Fibroblast of lung (primary cell): ENCODE results near the gene DCN. TPM values are rescaled to one million over a fixed set of nuclear protein-coding genes. Genes with fewer than 3 reads are reported as not detected.

Experiments
- DNase-seq, 2 donors: peaks; one replicate each; pipeline versions ENCODE4 v3.0.0 to v3.0.0-alpha.2; 2010; ENCODE audit warnings: low read depth in 2 of 2
- H2AFZ ChIP-seq: 2 replicates; pipeline ENCODE4 v1.5.1; 2012; ENCODE audit warnings: low read length, control low read depth, inconsistent platforms
- H3K27ac ChIP-seq: 2 replicates; pipeline ENCODE4 v1.5.1; 2011; ENCODE audit warnings: low read length, control low read depth; ENCODE audit not compliant: insufficient read depth
- H3K27me3 ChIP-seq: 2 replicates; pipeline ENCODE4 v1.5.1; 2011; ENCODE audit warnings: mild to moderate bottlenecking, low read length; ENCODE audit not compliant: control insufficient read depth, insufficient read depth
- H3K36me3 ChIP-seq: 2 replicates; pipeline ENCODE4 v1.5.1; 2011; ENCODE audit warnings: low read length; ENCODE audit not compliant: control insufficient read depth, insufficient read depth
- H3K4me1 ChIP-seq: 2 replicates; pipeline ENCODE4 v1.5.1; 2011; ENCODE audit warnings: low read length; ENCODE audit not compliant: control insufficient read depth, insufficient read depth; ENCODE audit errors: extremely low read depth
- H3K4me2 ChIP-seq: 2 replicates; pipeline ENCODE4 v1.5.1; 2011; ENCODE audit warnings: low read length, control low read depth; ENCODE audit not compliant: insufficient read depth; ENCODE audit errors: extremely low read depth
- H3K4me3 ChIP-seq, 4 experiments: fragments of 200-600 bp in 1 of 4; sonication (generic) in 1 of 4; replicated peaks in 1 of 4; 2 replicates each; pipeline ENCODE4 v1.5.1; 2011 to 2016; ENCODE audit warnings: low read length in 4 of 4, low read depth in 3 of 4, mild to moderate bottlenecking in 3 of 4, control low read depth in 2 of 4, inconsistent platforms in 1 of 4, mixed read lengths in 1 of 4; ENCODE audit not compliant: insufficient read depth in 1 of 4; ENCODE audit errors: control extremely low read depth in 1 of 4
- H3K79me2 ChIP-seq: 2 replicates; pipeline ENCODE4 v1.5.1; 2012; ENCODE audit warnings: mild to moderate bottlenecking, low read length, inconsistent platforms; ENCODE audit not compliant: control insufficient read depth, insufficient read depth
- H3K9ac ChIP-seq: 2 replicates; pipeline ENCODE4 v1.5.1; 2011; ENCODE audit warnings: mild to moderate bottlenecking, low read length, control low read depth; ENCODE audit not compliant: insufficient read depth
- H3K9me3 ChIP-seq: 2 replicates; pipeline ENCODE4 v1.5.1; 2012; ENCODE audit warnings: low read depth, low read length; ENCODE audit not compliant: control insufficient read depth, insufficient read depth
- H4K20me1 ChIP-seq: 2 replicates; pipeline ENCODE4 v1.5.1; 2011; ENCODE audit warnings: low read length; ENCODE audit not compliant: control insufficient read depth, insufficient read depth; ENCODE audit errors: extremely low read depth
- CTCF ChIP-seq, 2 donors: IDR thresholded peaks in 1 of 2; conservative IDR thresholded peaks in 1 of 2; 1 replicate in 1 of 2; 2 replicates in 1 of 2; pipeline ENCODE4 v1.5.1; 2011 to 2012; ENCODE audit warnings: low read length in 2 of 2, control low read depth in 1 of 2, inconsistent platforms in 1 of 2, low read depth in 1 of 2, mild to moderate bottlenecking in 1 of 2
- EZH2 ChIP-seq: IDR thresholded peaks from 2 replicates; pipeline ENCODE4 v1.5.1; 2012; ENCODE audit warnings: low read length, control low read depth, mild to moderate bottlenecking; ENCODE audit errors: missing control alignments
- polyA plus RNA-seq, 2 donors: library from polyadenylated mRNA; depleted of rRNA in 1 of 2; stranded (reverse) in 1 of 2; unstranded in 1 of 2; fragments of >200 nt; gene quantifications; 2 replicates each; pipeline ENCODE4 v1.2.1, GENCODE V29; 2011 to 2012; ENCODE audit warnings: missing spikeins in 1 of 2
- total RNA-seq: library from RNA; depleted of rRNA; stranded (reverse); fragments of >200 nt; gene quantifications from 2 replicates; pipeline ENCODE4 v1.2.1, GENCODE V29; 2014

Gene DCN
- total and polyA plus RNA-seq, 2 donors (not counting 1 experiment from before 2014, with no cell fraction given) = 902 to 4,941 TPM

- Histone ChIP-seq H3K36me3 (no peaks in the 10 kb centered on the region), H3K27me3 (no peaks in the 10 kb centered on the region), H3K9me3 (no peaks in the 10 kb centered on the region), H3K9ac (no peak overlapping the region), H3K27ac (no peak overlapping the region), H3K4me2 (no peak overlapping the region), H4K20me1 (no peaks in the 10 kb centered on the region), H3K4me1 (peaks cover 2% of the 10 kb centered on the region), H2AFZ (no peak overlapping the region), H3K79me2 (no peaks in the 10 kb centered on the region), H3K4me3 (no peak overlapping the region)
- peak in 1 of 2 donors; percentile 43 for DNase-seq
- TF ChIP-seq CTCF (conservative IDR thresholded peaks at IDR 0.05 in 1 of 2, IDR thresholded peaks at IDR 0.05 in 1 of 2; ENCODE audit: low read depth in 1 of 2, low read length in 2 of 2) (no peak), EZH2 (no peak)
Measured at GRCh38 chr12:91126516-91126915, 56.1 kb downstream of the DCN start.

- no peak overlapping the region for H3K27ac ChIP-seq
- peaks cover 2% of the 10 kb centered on the region for H3K4me1 ChIP-seq
- no peaks in the 10 kb centered on the region for H3K9me3 ChIP-seq
- no peaks in the 10 kb centered on the region for H4K20me1 ChIP-seq
- H3K4me2 ChIP-seq = no peak overlapping the region
- DNase-seq = no peak
- TF ChIP-seq EZH2 (no peak), CTCF (conservative IDR thresholded peaks at IDR 0.05 in 1 of 2, IDR thresholded peaks at IDR 0.05 in 1 of 2; ENCODE audit: low read depth in 1 of 2, low read length in 2 of 2) (no peak)
- no peaks in the 10 kb centered on the region for H3K27me3 ChIP-seq
- no peak overlapping the region for H3K4me3 ChIP-seq
- no peaks in the 10 kb centered on the region for H3K79me2 ChIP-seq
- H2AFZ ChIP-seq = no peak overlapping the region
- H3K9ac ChIP-seq = no peak overlapping the region
- no peaks in the 10 kb centered on the region for H3K36me3 ChIP-seq
Measured at GRCh38 chr12:91123236-91123916, 59.2 kb downstream of the DCN start.

GRCh38 chr12:91120781-91121180 is 61.8 kb downstream of the DCN start:
- H3K79me2 ChIP-seq = no peaks in the 10 kb centered on the region
- no peak overlapping the region for H3K27ac ChIP-seq
- H4K20me1 ChIP-seq = no peaks in the 10 kb centered on the region
- no peak overlapping the region for H3K4me3 ChIP-seq
- no peak for DNase-seq
- no peaks in the 10 kb centered on the region for H3K36me3 ChIP-seq
- TF ChIP-seq CTCF (conservative IDR thresholded peaks at IDR 0.05 in 1 of 2, IDR thresholded peaks at IDR 0.05 in 1 of 2; ENCODE audit: low read depth in 1 of 2, low read length in 2 of 2) (no peak), EZH2 (no peak)
- H3K9me3 ChIP-seq = no peaks in the 10 kb centered on the region
- H3K9ac ChIP-seq = no peak overlapping the region
- H3K4me1 ChIP-seq = no peaks in the 10 kb centered on the region
- peak overlapping the region; percentile 20 for H2AFZ ChIP-seq
- no peak overlapping the region for H3K4me2 ChIP-seq
- H3K27me3 ChIP-seq = no peaks in the 10 kb centered on the region
